ENCODE results near the gene ZNF581.
A peak's percentile ranks its signal among the peaks of the same experiment; 100 is the strongest.

Gene ZNF581

GRCh38 chr19:55648585-55649267, 5.3 kb downstream of the ZNF581 start:
- no peak for DNase-seq (ENCODE audit: low read depth)

DNA sequence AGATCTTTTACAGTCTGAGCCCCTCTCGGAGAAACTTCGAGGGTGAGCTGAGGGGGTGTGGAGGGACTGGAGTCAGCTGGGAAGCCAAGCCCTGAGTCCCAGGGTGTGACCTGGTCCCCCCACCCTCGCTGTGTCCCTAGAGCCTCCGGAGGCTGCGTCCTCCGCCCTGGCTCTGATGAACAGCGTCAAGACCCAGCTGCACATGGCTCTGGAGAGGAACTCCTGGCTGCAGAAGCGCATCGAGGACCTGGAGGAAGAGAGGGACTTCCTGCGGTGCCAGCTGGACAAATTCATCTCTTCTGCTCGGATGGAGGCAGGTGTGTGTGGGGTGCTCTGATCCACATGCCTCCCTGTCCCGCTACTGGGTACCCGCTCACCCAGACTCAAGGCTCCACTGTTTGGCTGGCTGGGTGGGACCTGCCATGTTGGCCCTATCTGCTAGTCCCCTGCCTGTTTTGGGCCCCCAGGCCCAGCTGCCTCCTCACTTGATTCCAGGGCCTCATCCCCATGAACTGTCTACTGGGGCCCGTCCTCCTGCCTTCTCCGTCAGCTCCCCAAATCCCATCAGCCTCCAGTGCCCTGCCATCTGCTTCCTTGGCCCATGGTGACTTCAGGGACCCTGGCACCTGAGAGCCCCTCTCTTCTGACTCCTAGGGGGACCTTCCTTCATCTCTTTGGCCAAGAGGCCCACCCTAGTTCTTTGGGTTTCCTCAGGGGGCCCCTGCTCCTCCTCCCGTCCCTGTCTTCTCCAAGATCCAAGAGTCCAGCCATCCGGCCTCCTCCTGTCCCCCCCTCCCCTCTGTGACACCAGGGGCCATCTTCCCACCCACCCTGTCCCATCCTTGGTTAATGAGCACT, 6.0 kb downstream of the ZNF581 start:
- DNase-seq (ENCODE audit: low read depth) = no peak

DNA sequence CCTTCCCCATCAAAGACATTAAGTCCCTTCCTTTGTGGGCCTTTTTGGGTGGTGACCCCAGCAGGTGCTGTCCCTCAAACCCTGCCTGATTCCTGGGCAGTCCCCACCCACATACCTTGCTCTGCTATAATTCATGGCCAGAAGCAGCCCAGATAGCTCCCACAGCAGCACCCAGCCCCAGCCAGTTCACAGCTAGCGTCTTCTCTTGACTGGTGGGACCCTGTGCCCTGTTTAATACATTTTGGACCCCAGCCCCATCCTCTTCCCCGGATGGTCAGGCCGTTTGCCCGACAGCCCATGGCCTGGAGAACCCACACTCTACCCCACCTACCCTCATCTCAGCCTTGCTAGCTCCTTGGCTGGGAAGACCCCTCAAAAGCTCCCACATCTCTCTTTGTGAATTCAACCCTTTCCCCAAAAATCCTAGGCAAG, 6.7 kb downstream of the ZNF581 start:
- DNase-seq (ENCODE audit: low read depth) = no peak

- no peak for DNase-seq (ENCODE audit: low read depth)
Observed at GRCh38 chr19:55650602-55651230, 7.3 kb downstream of the ZNF581 start.

- no peak for DNase-seq (ENCODE audit: low read depth)
Observed at GRCh38 chr19:55651236-55651635, 7.8 kb downstream of the ZNF581 start.

- no peak for DNase-seq (ENCODE audit: low read depth)
Observed at GRCh38 chr19:55652311-55653128, 9.1 kb downstream of the ZNF581 start.

DNA sequence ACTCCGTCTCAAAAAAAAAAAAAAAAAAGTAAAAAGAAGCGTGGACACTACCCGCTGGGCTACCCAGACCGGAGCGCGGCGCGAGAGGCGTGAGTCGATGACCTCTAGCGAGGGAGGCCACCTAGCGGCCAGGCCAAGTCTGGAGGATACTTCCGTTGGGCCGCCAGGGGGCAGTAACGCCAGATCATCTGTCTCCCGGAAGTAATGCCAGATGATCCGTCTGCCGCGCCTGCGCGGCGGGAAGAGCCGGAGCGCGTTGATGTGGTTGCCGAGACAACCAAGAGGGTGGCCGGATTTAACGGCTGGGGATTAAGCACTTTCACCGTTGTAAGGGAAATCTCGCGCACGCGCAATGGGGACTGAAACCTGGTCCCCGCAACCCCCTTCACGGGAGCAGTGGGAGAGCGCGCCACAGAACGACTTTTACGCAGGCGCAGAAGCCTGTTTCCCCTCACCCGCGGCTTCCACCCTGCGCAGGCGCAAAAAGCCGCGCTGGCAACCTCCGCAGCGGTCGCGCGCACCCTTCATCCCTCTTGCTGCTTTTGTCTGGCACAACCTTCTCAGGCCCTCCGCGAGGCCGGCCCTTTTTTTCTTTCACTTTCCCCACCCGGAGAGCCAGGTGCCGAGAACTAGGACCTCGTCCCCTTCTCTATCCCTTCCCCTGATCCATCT, 10.3 kb downstream of the ZNF581 start:
- peak; percentile 93 for DNase-seq (ENCODE audit: low read depth)

DNA sequence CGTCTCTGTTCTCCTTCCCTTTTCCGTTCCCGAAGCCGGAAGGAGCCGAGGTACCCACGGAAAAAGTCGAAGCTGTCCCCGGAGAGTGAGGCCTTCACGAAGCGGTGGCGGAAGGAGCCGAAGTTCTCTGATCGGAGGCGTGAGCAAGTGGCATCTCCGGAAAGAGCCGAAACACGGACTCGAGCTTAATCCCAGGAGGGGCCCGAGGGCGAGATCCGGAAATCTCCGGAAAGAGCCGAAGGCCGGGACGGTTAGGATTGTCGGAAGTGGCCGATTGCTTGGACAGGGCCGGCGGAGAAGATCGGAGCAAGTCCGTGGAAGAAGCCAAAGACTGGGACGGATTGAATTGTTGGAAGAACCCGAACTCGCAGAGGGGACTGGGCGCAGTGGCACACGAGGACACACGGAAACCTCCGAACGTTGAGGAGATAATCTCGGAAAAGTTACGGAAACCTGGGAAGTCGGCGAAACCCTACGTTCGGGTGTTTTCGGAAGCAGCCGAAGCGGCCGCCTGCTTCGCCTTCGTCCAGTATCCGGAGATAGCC, 10.9 kb downstream of the ZNF581 start:
- peak; percentile 98 for DNase-seq (ENCODE audit: low read depth)

DNA sequence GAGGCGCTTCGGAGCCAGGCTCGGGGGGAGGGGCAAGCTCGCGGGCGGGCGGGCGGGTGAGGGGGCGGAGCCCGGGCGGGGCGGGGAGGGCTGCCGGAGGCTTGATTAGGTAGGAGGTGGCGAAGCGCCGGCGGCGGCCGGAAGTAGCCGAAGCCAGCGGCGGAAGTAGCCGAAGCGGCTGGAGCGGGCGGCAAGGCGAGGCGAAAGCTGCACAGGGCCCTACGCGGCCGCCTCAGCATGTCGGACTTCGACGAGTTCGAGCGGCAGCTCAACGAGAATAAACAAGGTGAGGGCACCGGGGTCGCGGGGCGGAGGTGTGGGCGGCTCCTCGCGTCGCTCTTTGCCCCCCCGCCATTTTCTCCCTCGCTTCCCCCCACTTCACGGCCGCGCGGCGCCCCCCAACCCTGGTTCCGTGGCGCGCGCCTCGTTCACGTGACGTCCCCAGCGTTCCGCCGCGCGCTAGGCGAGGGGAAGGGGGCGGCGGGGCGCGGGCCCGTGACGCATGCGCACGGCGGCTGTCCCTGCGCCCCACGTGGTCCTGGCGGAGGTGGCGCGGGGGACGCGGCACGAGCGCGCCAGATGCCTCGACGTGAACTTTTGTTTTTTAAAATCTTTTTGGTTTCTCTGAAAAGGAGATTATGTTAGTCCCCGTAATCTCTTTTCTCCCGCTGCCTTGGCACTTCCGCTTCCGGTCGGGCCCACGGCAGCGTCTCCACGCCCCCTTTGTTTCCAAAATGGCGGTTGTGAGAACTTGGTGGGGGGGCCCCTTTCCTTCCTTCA, 11.6 kb downstream of the ZNF581 start, which contains the start of gene U2AF2:
TSS of gene U2AF2 (plus strand) at position 168 of the 780 bp plus-strand sequence. CDS start at position 238, 70 bp downstream.
- DNase-seq (ENCODE audit: low read depth) = peak; percentile 95

DNA sequence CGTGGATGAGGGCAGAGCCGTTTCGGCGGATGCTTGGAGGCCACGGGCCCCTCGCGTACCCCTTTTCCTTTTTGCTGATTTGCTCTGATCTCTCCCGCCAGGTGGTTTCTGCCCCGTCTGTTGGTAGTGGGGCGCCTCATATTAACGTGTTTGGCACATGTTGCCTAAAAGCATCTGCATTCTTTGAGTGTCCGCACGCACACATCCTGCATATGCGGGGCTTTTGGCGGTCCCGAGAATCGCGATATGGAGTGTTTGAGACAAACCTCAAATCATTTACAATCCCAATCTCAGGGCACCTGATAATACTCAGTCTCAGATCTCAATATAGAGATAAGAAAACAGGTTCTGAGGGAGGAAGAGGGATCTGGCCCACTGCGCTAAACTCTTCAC, 12.2 kb downstream of the ZNF581 start:
- no peak for DNase-seq (ENCODE audit: low read depth)

DNA sequence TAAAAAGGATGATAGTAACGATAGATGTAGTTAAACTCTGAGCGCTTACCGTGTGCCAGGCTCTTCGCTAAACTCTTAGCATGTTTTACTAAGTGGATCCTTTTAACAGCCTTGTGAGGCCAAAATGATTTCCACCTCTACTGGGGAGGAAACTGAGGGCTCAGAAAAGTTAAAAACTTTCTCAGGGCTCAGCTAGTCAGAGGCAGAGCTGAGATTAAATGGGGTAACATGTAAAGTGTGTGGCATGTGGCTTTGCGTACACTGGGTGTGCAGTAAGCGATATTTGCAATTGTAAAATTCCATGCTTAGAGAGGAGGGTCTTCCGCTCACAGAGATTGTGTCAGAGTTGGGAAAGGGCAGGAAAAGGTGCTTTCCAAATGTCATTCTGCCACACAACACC, 13.1 kb downstream of the ZNF581 start:
- DNase-seq (ENCODE audit: low read depth) = no peak

- no peak for DNase-seq (ENCODE audit: low read depth)
Observed at GRCh38 chr19:55656988-55657747, 13.7 kb downstream of the ZNF581 start.

GRCh38 chr19:55658846-55659459, 15.5 kb downstream of the ZNF581 start:
- DNase-seq (ENCODE audit: low read depth) = no peak

DNA sequence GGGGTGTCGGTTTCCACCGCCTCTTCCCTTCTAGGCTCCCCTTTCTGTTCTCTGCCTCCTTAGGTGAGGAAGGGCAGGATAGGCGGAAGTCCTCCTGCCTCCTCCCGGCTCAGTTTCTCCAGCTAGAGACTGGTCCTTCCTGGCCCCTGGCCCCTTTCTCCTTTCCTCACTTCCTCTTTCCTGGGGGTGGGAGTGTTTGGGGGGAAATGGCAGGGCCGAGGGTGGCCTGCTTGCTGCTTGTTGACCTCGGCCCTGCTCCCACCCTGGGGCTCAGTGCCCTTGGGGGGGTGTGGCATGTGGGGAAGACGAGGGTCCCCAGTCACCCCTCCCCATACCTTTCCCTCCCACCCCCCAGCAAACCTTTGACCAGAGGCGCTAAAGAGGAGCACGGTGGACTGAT, 16.4 kb downstream of the ZNF581 start:
- no peak for DNase-seq (ENCODE audit: low read depth)

GRCh38 chr19:55660404-55660803, 17.0 kb downstream of the ZNF581 start:
- DNase-seq (ENCODE audit: low read depth) = no peak

DNA sequence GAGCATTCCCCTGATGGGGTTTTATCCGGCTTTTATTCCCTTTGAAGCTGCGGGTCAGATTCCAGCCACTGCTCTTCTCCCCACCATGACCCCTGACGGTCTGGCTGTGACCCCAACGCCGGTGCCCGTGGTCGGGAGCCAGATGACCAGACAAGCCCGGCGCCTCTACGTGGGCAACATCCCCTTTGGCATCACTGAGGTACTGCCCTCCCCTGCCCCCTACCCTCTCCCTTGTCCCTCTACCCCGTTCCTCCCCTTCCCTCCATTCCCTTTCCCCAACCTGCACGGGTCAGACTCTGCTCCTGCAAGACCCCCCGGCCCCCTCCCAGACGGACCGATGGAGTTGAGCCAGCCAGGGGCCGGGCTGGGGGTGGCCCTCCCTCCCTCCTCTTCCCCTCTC, 17.5 kb downstream of the ZNF581 start:
- no peak for DNase-seq (ENCODE audit: low read depth)

DNA sequence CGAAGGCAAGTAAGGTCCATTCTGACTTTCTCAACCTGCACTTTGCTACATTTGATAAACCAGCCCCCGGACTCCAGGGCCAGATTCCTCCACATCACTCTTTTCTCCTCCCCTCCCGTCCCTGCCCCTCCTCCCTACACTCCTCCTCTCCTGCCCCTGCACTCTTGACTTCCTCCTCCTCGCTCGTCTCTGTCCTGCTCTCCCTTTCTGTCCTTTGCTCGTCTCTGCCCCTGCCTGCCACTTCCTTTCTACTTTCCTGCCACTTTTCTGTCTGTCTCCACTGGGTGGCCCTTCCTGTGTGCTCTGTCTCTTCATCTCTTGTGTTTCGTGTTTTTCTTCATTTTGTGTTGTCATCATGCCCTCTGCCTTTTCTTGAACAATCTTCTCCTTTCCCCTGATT, 18.4 kb downstream of the ZNF581 start:
- DNase-seq (ENCODE audit: low read depth) = no peak

GRCh38 chr19:55663846-55664536, 20.5 kb downstream of the ZNF581 start:
- DNase-seq (ENCODE audit: low read depth) = no peak

All from activated T-cell treated with anti-CD3 and anti-CD28 coated beads for 48 hours (primary cell).